K562 (cell line): ENCODE measurements around the gene SPATA31D4. TPM values are rescaled to one million over a fixed set of nuclear protein-coding genes. Genes with fewer than 3 reads are reported as not detected.

Experiments
- ATAC-seq: fragments of 200-7000 bp; cut with Tn5 transposase; 3 replicates; pipeline ENCODE4 v1.9.1; 2020; ENCODE audit warnings: moderate library complexity
- BruUV-seq: library from RNA; stranded (reverse); fragments of 400-500 nt; replicated peaks from 2 replicates; lab custom pipeline; 2021; lab: Mats Ljungman, UMichigan
- CTCF ChIA-PET: fragments of 300-600 bp; formaldehyde crosslinking; extraction: SDS; loops from one replicate; lab custom pipeline; 2021; ENCODE audit warnings: low intra/inter-chr PET ratio; lab: Yijun Ruan, JAX
- POLR2A ChIA-PET: fragments of 300-600, 350-650 bp; sonication (Branson Sonifier 250); formaldehyde crosslinking; extraction: SDS; loops from one replicate; lab custom pipeline; 2021; ENCODE audit warnings: antibody characterized with exemption, inconsistent platforms; lab: Yijun Ruan, JAX
- DNase-seq, 4 experiments: peaks; one replicate each; pipeline versions ENCODE4 v3.0.0 to v3.0.0-alpha.2; 2011 to 2018; ENCODE audit warnings: low spot score in 3 of 4, mixed read lengths in 3 of 4; ENCODE audit errors: extremely low read depth in 1 of 4
- FAIRE-seq: peaks from 2 replicates; lab custom pipeline; 2011; peaks lifted over from hg19 to GRCh38; lab: Jason Lieb, UNC
- H2AFZ ChIP-seq: 2 replicates; pipeline ENCODE4 v1.6.0; 2011; ENCODE audit warnings: low read depth, low read length, control low read depth, inconsistent platforms
- H3K27ac ChIP-seq: fragments of 200-600 bp; 3 replicates; pipeline ENCODE4 v1.8.0; 2011; ENCODE audit warnings: low read depth, mild to moderate bottlenecking, control low read depth, inconsistent platforms, low read length, moderate library complexity, mixed read lengths; ENCODE audit errors: extremely low read depth
- H3K27me3 ChIP-seq, 2 experiments: fragments of 300-600 bp in 1 of 2; 2 replicates in 1 of 2; 3 replicates in 1 of 2; pipeline versions ENCODE4 v1.6.0 to v1.8.0; 2011; ENCODE audit warnings: inconsistent platforms in 2 of 2, low read length in 2 of 2, mild to moderate bottlenecking in 1 of 2, mixed read lengths in 1 of 2, moderate library complexity in 1 of 2; ENCODE audit not compliant: control insufficient read depth in 2 of 2, insufficient read depth in 2 of 2
- H3K36me3 ChIP-seq: fragments of 300-600 bp; 3 replicates; pipeline ENCODE4 v1.8.0; 2011; ENCODE audit warnings: mild to moderate bottlenecking, low read length, inconsistent platforms; ENCODE audit not compliant: control insufficient read depth, insufficient read depth
- H3K4me1 ChIP-seq, 2 experiments: fragments of 200-600 bp in 1 of 2; replicated peaks in 1 of 2; 2 replicates in 1 of 2; 3 replicates in 1 of 2; pipeline versions ENCODE4 v1.5.1 to v1.8.0; 2011; ENCODE audit warnings: inconsistent platforms in 2 of 2, low read length in 2 of 2, mild to moderate bottlenecking in 1 of 2, mixed read lengths in 1 of 2, moderate library complexity in 1 of 2; ENCODE audit not compliant: control insufficient read depth in 2 of 2, insufficient read depth in 2 of 2
- H3K4me2 ChIP-seq: 2 replicates; pipeline ENCODE4 v1.6.1; 2011; ENCODE audit warnings: low read length, control low read depth, inconsistent platforms, mixed read lengths; ENCODE audit not compliant: insufficient read depth
- H3K4me3 ChIP-seq: fragments of 200-600 bp; sonication (generic), shearing (Covaris generic); 2 replicates; pipeline ENCODE4 v1.5.1; 2016; ENCODE audit warnings: control low read depth, inconsistent platforms
- H3K79me2 ChIP-seq: fragments of 200-600 bp; 3 replicates; pipeline ENCODE4 v1.8.0; 2011; ENCODE audit warnings: low read length, inconsistent platforms; ENCODE audit not compliant: control insufficient read depth, insufficient read depth
- H3K9ac ChIP-seq, 2 experiments: 2 replicates each; pipeline versions ENCODE4 v1.6.0 to v1.6.1; 2011; ENCODE audit warnings: low read depth in 2 of 2, low read length in 2 of 2, control low read depth in 1 of 2, inconsistent platforms in 1 of 2, mild to moderate bottlenecking in 1 of 2, mixed read lengths in 1 of 2; ENCODE audit not compliant: insufficient read depth in 1 of 2
- H3K9me1 ChIP-seq: one replicate; pipeline ENCODE4 v1.6.0; 2011; ENCODE audit warnings: inconsistent platforms, mild to moderate bottlenecking, low read length, moderate library complexity; ENCODE audit not compliant: control insufficient read depth, insufficient read depth
- H3K9me3 ChIP-seq: replicated peaks from 2 replicates; pipeline ENCODE4 v1.5.1; 2011; ENCODE audit warnings: low read depth, low read length, inconsistent platforms; ENCODE audit not compliant: control insufficient read depth, insufficient read depth
- H4K20me1 ChIP-seq: replicated peaks from 2 replicates; pipeline ENCODE4 v1.6.1; 2011; ENCODE audit warnings: low read length, inconsistent platforms, mixed read lengths; ENCODE audit not compliant: control insufficient read depth, insufficient read depth
- EWSR1 ChIP-seq: fragments of 450-650 bp; IDR thresholded peaks from 2 replicates; pipeline ENCODE4 v1.6.1; 2018; ENCODE audit warnings: borderline replicate concordance, mild to moderate bottlenecking, low read depth, moderate library complexity; ENCODE audit not compliant: partially characterized antibody
- RBM14 ChIP-seq: fragments of 200-400 bp; formaldehyde crosslinking; IDR thresholded peaks from 2 replicates; pipeline ENCODE4 v1.6.1; 2018; ENCODE audit warnings: low read depth, mild to moderate bottlenecking, low read length, moderate library complexity, borderline replicate concordance; ENCODE audit not compliant: insufficient read depth
- TCF3 ChIP-seq: sonication (generic); formaldehyde crosslinking; IDR thresholded peaks from 2 replicates; pipeline ENCODE4 v1.4.0; 2020; ENCODE audit warnings: mild to moderate bottlenecking, missing genetic modification reagents
- ZNF3 ChIP-seq: fragments of 250-450 bp; sonication (Bioruptor Pico); IDR thresholded peaks from 2 replicates; pipeline ENCODE4 v1.5.0; 2021; ENCODE audit warnings: mild to moderate bottlenecking, moderate library complexity
- ZNF589 ChIP-seq: fragments of 200-800 bp; sonication (Bioruptor generic); IDR thresholded peaks from 2 replicates; pipeline ENCODE4 v1.6.1; 2016; ENCODE audit warnings: low read depth, missing genetic modification characterization, missing compliant biosample characterization
- WGBS: fragments of 100-300 bp; shearing (Covaris generic); methylation state at CpG from one replicate; pipeline ENCODE4 v1.1.6; 2016; ENCODE audit warnings: low coverage, mixed read lengths; ENCODE audit not compliant: insufficient coverage; ENCODE audit errors: missing lambda C conversion rate; 5-methylcytosine and 5-hydroxymethylcytosine counted together
- in situ Hi-C: fragments of 300-500 bp; cut with MboI; formaldehyde crosslinking; loops from 4 replicates; pipeline ENCODE4 v1.15.0; 2018; ENCODE audit warnings: inconsistent platforms, mixed read lengths
- intact Hi-C: fragments of 100-400 bp; cut with micrococcal nuclease; formaldehyde crosslinking; loops from 2 replicates; pipeline ENCODE4 v1.14.2; 2022
- polyA plus RNA-seq, 8 experiments: library from polyadenylated mRNA; depleted of rRNA in 4 of 8; stranded (reverse) in 5 of 8; unstranded in 3 of 8; fragments of >200 nt; fragmentation: Nextera tagmentation in 2 of 8; fragmentation: Illumina TruSeq in 1 of 8; extraction: Ambion mirVana in 2 of 8; extraction: Trizol in 1 of 8; gene quantifications; 2 replicates each; pipeline versions ENCODE4 v1.2.1 to v1.2.3, GENCODE V29; 2011 to 2014; ENCODE audit warnings: inconsistent platforms in 1 of 8, missing spikeins in 1 of 8
- total RNA-seq, 7 experiments: library from RNA; depleted of rRNA in 6 of 7; stranded (reverse); fragments of >200 nt in 6 of 7; fragmentation: Illumina TruSeq in 2 of 7; extraction: Trizol in 2 of 7; gene quantifications; 2 replicates each; pipeline versions ENCODE4 v1.2.1 to v1.2.3, GENCODE V29; 2011 to 2021; ENCODE audit warnings: low replicate concordance in 1 of 7
- TF ChIP-seq, protein P1 (sequence below): fragments of 450-650 bp; IDR thresholded peaks from 2 replicates; pipeline ENCODE4 v1.6.1; 2016
- TF ChIP-seq, protein P2 (sequence below): IDR thresholded peaks from 2 replicates; pipeline ENCODE4 v1.6.1; 2016; ENCODE audit warnings: missing genetic modification characterization, missing compliant biosample characterization
- TF ChIP-seq, protein P3 (sequence below): fragments of 450-650 bp; IDR thresholded peaks from 2 replicates; pipeline ENCODE4 v1.6.1; 2016; ENCODE audit warnings: antibody characterized with exemption

The SPATA31D4 gene
- total and polyA plus RNA-seq, 9 of the 15 experiments (the other 6 are each of a cell fraction or from before 2014, with no cell fraction given): not detected

DNA sequence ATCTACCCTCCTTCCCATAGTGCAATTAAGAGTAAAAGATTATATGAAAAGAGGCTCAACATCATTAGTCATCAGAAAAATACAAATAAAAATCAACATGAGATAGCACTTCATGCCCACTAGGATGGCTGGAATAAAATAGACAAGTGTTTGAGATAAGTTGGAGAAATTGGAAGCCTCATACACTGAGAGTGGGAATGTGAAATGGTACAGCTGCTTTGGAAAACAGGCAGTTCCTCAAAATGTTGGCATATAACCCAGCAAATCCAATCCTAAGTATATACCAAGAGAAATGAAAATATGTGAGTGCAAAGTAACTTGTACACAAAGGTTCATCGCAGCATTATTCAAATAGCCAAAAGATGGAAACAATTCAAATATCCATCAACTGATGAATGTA is 24.9 kb downstream of the SPATA31D4 start:
- BruUV-seq: no TSS peak
- POLR2A ChIA-PET: no interaction called here
- no peak overlapping the region for H3K9ac ChIP-seq
- FAIRE-seq: no peak
- no peaks in the 10 kb centered on the region for H3K9me1 ChIP-seq
- intact Hi-C loops: no loop called here
- no peak overlapping the region for H3K27ac ChIP-seq
- no peaks in the 10 kb centered on the region for H3K79me2 ChIP-seq
- TF ChIP-seq RBM14 (no peak), ZNF589 (CRISPR knock-in tag) (no peak), EWSR1 (no peak), ZNF3 (CRISPR knock-in tag) (no peak), TCF3 (no peak)
- TF ChIP-seq, protein P1, sequence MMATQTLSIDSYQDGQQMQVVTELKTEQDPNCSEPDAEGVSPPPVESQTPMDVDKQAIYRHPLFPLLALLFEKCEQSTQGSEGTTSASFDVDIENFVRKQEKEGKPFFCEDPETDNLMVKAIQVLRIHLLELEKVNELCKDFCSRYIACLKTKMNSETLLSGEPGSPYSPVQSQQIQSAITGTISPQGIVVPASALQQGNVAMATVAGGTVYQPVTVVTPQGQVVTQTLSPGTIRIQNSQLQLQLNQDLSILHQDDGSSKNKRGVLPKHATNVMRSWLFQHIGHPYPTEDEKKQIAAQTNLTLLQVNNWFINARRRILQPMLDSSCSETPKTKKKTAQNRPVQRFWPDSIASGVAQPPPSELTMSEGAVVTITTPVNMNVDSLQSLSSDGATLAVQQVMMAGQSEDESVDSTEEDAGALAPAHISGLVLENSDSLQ: no peak
- TF ChIP-seq, protein P2, sequence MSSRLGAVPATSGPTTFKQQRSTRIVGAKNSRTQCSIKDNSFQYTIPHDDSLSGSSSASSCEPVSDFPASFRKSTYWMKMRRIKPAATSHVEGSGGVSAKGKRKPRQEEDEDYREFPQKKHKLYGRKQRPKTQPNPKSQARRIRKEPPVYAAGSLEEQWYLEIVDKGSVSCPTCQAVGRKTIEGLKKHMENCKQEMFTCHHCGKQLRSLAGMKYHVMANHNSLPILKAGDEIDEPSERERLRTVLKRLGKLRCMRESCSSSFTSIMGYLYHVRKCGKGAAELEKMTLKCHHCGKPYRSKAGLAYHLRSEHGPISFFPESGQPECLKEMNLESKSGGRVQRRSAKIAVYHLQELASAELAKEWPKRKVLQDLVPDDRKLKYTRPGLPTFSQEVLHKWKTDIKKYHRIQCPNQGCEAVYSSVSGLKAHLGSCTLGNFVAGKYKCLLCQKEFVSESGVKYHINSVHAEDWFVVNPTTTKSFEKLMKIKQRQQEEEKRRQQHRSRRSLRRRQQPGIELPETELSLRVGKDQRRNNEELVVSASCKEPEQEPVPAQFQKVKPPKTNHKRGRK (tag): no peak
- TF ChIP-seq, protein P3, sequence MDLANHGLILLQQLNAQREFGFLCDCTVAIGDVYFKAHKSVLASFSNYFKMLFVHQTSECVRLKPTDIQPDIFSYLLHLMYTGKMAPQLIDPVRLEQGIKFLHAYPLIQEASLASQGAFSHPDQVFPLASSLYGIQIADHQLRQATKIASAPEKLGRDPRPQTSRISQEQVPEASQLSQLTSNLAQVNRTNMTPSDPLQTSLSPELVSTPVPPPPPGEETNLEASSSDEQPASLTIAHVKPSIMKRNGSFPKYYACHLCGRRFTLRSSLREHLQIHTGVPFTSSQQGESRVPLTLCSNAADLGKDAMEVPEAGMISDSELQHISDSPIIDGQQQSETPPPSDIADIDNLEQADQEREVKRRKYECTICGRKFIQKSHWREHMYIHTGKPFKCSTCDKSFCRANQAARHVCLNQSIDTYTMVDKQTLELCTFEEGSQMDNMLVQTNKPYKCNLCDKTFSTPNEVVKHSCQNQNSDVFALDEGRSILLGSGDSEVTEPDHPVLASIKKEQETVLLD: no peak
- TF ChIP-seq, all 486 proteins: peak for 0
- Histone ChIP-seq H4K20me1 (no peaks in the 10 kb centered on the region), H3K4me1 (no peaks in the 10 kb centered on the region), H3K4me3 (no peak overlapping the region), H2AFZ (no peak overlapping the region), H3K9me3 (no peaks in the 10 kb centered on the region), H3K4me2 (no peak overlapping the region), H3K27me3 (no peaks in the 10 kb centered on the region), H3K36me3 (no peaks in the 10 kb centered on the region)
- WGBS: 9% methylated on average over 1 of the region's 1 CpG
- ATAC-seq: no peak
- in situ Hi-C loops: no loop called here
- CTCF ChIA-PET: no interaction called here
- DNase-seq: no peak
